Mesenchymal stem cell (in vitro differentiated cells and primary cell): ENCODE results near the gene GABRG3.

Experiments used
- DNase-seq: peaks from one replicate; pipeline ENCODE4 v3.0.0-alpha.2; 2013
- H2AFZ ChIP-seq: one replicate; pipeline ENCODE4 v1.6.1; 2013; ENCODE audit warnings: low read depth, mild to moderate bottlenecking, control low read depth, inconsistent platforms, low read length, moderate library complexity
- H2AK5ac ChIP-seq: 2 replicates; pipeline ENCODE4 v1.6.1; 2013; ENCODE audit warnings: low read length, moderate library complexity, mild to moderate bottlenecking, inconsistent platforms; ENCODE audit not compliant: severe bottlenecking
- H2BK120ac ChIP-seq: one replicate; pipeline ENCODE4 v1.6.1; 2013; ENCODE audit warnings: low read depth, mild to moderate bottlenecking, inconsistent platforms, low read length, moderate library complexity
- H2BK12ac ChIP-seq, 2 experiments: one replicate each; pipeline ENCODE4 v1.6.1; 2013; ENCODE audit warnings: inconsistent platforms in 2 of 2, low read length in 2 of 2, mild to moderate bottlenecking in 2 of 2, moderate library complexity in 2 of 2, control low read depth in 1 of 2
- H2BK15ac ChIP-seq: one replicate; pipeline ENCODE4 v1.6.1; 2013; ENCODE audit warnings: mild to moderate bottlenecking, low read depth, inconsistent platforms; ENCODE audit not compliant: poor library complexity, severe bottlenecking
- H2BK5ac ChIP-seq: 2 replicates; pipeline ENCODE4 v1.6.1; 2013; ENCODE audit warnings: low read depth, mild to moderate bottlenecking, low read length, control low read depth, inconsistent platforms; ENCODE audit not compliant: poor library complexity, severe bottlenecking
- H3K14ac ChIP-seq, 2 experiments: one replicate each; pipeline ENCODE4 v1.6.1; 2013; ENCODE audit warnings: inconsistent platforms in 2 of 2, low read length in 2 of 2, control low read depth in 1 of 2, mild to moderate bottlenecking in 1 of 2, moderate library complexity in 1 of 2
- H3K18ac ChIP-seq, 2 experiments: one replicate each; pipeline ENCODE4 v1.6.1; 2013; ENCODE audit warnings: inconsistent platforms in 2 of 2, low read length in 2 of 2, control low read depth in 1 of 2, low read depth in 1 of 2, mild to moderate bottlenecking in 1 of 2
- H3K23ac ChIP-seq, 2 experiments: one replicate each; pipeline ENCODE4 v1.6.1; 2013; ENCODE audit warnings: inconsistent platforms in 2 of 2, low read length in 2 of 2, mild to moderate bottlenecking in 2 of 2, moderate library complexity in 2 of 2, control low read depth in 1 of 2
- H3K27ac ChIP-seq: 2 replicates; pipeline ENCODE4 v1.5.1; 2013; ENCODE audit warnings: mild to moderate bottlenecking, moderate library complexity, low read length, control low read depth, inconsistent platforms; ENCODE audit not compliant: poor library complexity, severe bottlenecking
- H3K27me3 ChIP-seq, 2 experiments: 2 replicates each; pipeline versions ENCODE4 v1.6.1 to v1.7.0; 2013; ENCODE audit warnings: low read length in 2 of 2, mild to moderate bottlenecking in 2 of 2, moderate library complexity in 2 of 2, control low read depth in 1 of 2, inconsistent platforms in 1 of 2; ENCODE audit not compliant: control insufficient read depth in 1 of 2, insufficient read depth in 1 of 2
- H3K36me3 ChIP-seq, 2 experiments: 2 replicates each; pipeline versions ENCODE4 v1.6.1 to v1.7.0; 2013; ENCODE audit warnings: low read length in 2 of 2, control low read depth in 1 of 2, inconsistent platforms in 1 of 2, low read depth in 1 of 2, mild to moderate bottlenecking in 1 of 2; ENCODE audit not compliant: insufficient read depth in 2 of 2, control insufficient read depth in 1 of 2
- H3K4ac ChIP-seq, 2 experiments: one replicate each; pipeline ENCODE4 v1.6.1; 2013; ENCODE audit warnings: inconsistent platforms in 2 of 2, low read length in 2 of 2, mild to moderate bottlenecking in 2 of 2, moderate library complexity in 2 of 2, control low read depth in 1 of 2, low read depth in 1 of 2
- H3K4me1 ChIP-seq: 2 replicates; pipeline ENCODE4 v1.6.1; 2013; ENCODE audit warnings: low read depth, low read length, control low read depth; ENCODE audit not compliant: control insufficient read depth, insufficient read depth
- H3K4me2 ChIP-seq: 2 replicates; pipeline ENCODE4 v1.6.1; 2013; ENCODE audit warnings: low read length, mild to moderate bottlenecking, inconsistent platforms; ENCODE audit not compliant: poor library complexity, severe bottlenecking
- H3K4me3 ChIP-seq, 2 experiments: 2 replicates each; pipeline versions ENCODE4 v1.5.1 to v1.7.0; 2013; ENCODE audit warnings: low read length in 2 of 2, mild to moderate bottlenecking in 2 of 2, control low read depth in 1 of 2, low read depth in 1 of 2; ENCODE audit not compliant: insufficient read depth in 1 of 2
- H3K79me1 ChIP-seq: replicated peaks from 2 replicates; pipeline ENCODE4 v1.6.1; 2013; ENCODE audit warnings: mild to moderate bottlenecking, control low read depth, low read length, inconsistent platforms; ENCODE audit not compliant: poor library complexity, severe bottlenecking
- H3K9ac ChIP-seq: 2 replicates; pipeline ENCODE4 v1.7.0; 2013; ENCODE audit warnings: mild to moderate bottlenecking, low read length, moderate library complexity
- H3K9me3 ChIP-seq: 2 replicates; pipeline ENCODE4 v1.7.0; 2013; ENCODE audit warnings: mild to moderate bottlenecking, low read length; ENCODE audit not compliant: control insufficient read depth
- H4K8ac ChIP-seq: one replicate; pipeline ENCODE4 v1.6.1; 2013; ENCODE audit warnings: inconsistent platforms, mild to moderate bottlenecking, low read length, moderate library complexity
- H4K91ac ChIP-seq: one replicate; pipeline ENCODE4 v1.6.1; 2013; ENCODE audit warnings: mild to moderate bottlenecking, low read length, inconsistent platforms
- WGBS: methylation state at CpG from one replicate; pipeline ENCODE4 v1.1.7; 2013; ENCODE audit warnings: mixed read lengths; 5-methylcytosine and 5-hydroxymethylcytosine counted together

Gene GABRG3

DNA sequence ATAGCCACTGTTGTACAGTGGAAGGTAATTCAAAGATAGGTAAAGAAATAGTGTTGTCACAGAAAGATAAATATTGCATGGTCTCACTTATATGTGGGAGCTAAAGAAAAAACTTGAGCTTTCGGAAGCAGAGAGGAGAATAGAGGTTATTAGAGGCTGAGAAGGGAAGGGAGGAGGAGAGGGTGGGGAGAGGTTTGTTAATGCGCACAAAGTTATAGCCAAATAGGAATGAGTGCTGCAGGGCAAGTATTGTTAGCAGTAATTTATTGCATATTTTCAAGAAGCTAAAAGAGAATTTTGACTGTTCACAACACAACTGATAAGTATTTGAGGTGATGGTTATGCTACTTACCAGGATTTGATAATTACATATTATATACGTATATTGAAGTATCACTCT, 154.2 kb downstream of the GABRG3 start:
- H3K14ac ChIP-seq, result no peak overlapping the region
- no peak overlapping the region for H2AK5ac ChIP-seq
- no peaks in the 10 kb centered on the region for H3K79me1 ChIP-seq
- no peak overlapping the region for H2BK120ac ChIP-seq
- no peak overlapping the region for H2AFZ ChIP-seq
- H4K91ac ChIP-seq, result no peak overlapping the region
- WGBS, result 90% methylated on average over 1 of the region's 3 CpGs
- H3K23ac ChIP-seq, result no peak overlapping the region
- no peak overlapping the region for H3K27ac ChIP-seq
- H3K4me3 ChIP-seq, result no peak overlapping the region
- H4K8ac ChIP-seq, result no peak overlapping the region
- no peaks in the 10 kb centered on the region for H3K27me3 ChIP-seq
- no peak overlapping the region for H2BK12ac ChIP-seq
- H2BK15ac ChIP-seq, result no peak overlapping the region
- no peaks in the 10 kb centered on the region for H3K36me3 ChIP-seq
- H2BK5ac ChIP-seq, result no peak overlapping the region
- peaks cover 2% of the 10 kb centered on the region for H3K9me3 ChIP-seq
- no peak overlapping the region for H3K9ac ChIP-seq
- DNase-seq, result no peak
- H3K4ac ChIP-seq, result no peak overlapping the region
- no peaks in the 10 kb centered on the region for H3K4me1 ChIP-seq
- no peak overlapping the region for H3K4me2 ChIP-seq
- no peak overlapping the region for H3K18ac ChIP-seq

DNA sequence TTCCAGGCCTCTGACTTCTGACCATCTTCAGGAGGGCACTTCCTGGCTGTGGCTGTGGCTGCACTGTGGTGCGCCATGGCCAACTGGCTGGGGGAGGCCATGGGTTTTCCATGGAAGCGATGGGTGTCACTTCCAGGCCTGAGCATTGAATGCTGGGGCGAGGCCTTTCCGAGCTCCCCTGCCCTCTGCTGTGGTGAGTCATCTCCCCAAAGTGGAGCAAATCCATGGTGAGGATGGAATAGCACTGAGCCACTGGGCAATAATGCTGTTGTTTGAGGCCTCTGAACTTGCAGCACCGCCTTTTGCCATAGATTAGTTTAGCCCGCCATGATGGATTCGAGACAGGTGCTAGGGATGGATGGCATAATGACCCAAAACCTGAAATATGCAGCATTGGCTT, 155.5 kb downstream of the GABRG3 start:
- H3K4ac ChIP-seq, result no peak overlapping the region
- H3K79me1 ChIP-seq, result no peaks in the 10 kb centered on the region
- no peak overlapping the region for H3K9ac ChIP-seq
- no peak overlapping the region for H2AK5ac ChIP-seq
- no peak overlapping the region for H3K14ac ChIP-seq
- H2BK15ac ChIP-seq, result no peak overlapping the region
- H3K18ac ChIP-seq, result no peak overlapping the region
- no peak overlapping the region for H3K27ac ChIP-seq
- no peak overlapping the region for H2BK120ac ChIP-seq
- H3K4me1 ChIP-seq, result no peaks in the 10 kb centered on the region
- no peak overlapping the region for H4K91ac ChIP-seq
- WGBS, result 88% methylated on average over 7 of the region's 7 CpGs
- H3K23ac ChIP-seq, result no peak overlapping the region
- H3K27me3 ChIP-seq, result no peaks in the 10 kb centered on the region
- H3K9me3 ChIP-seq, result peaks cover 2% of the 10 kb centered on the region
- no peak overlapping the region for H2BK5ac ChIP-seq
- no peak overlapping the region for H3K4me3 ChIP-seq
- H2AFZ ChIP-seq, result no peak overlapping the region
- H3K4me2 ChIP-seq, result no peak overlapping the region
- H3K36me3 ChIP-seq, result no peaks in the 10 kb centered on the region
- no peak for DNase-seq
- H4K8ac ChIP-seq, result no peak overlapping the region
- H2BK12ac ChIP-seq, result no peak overlapping the region

DNA sequence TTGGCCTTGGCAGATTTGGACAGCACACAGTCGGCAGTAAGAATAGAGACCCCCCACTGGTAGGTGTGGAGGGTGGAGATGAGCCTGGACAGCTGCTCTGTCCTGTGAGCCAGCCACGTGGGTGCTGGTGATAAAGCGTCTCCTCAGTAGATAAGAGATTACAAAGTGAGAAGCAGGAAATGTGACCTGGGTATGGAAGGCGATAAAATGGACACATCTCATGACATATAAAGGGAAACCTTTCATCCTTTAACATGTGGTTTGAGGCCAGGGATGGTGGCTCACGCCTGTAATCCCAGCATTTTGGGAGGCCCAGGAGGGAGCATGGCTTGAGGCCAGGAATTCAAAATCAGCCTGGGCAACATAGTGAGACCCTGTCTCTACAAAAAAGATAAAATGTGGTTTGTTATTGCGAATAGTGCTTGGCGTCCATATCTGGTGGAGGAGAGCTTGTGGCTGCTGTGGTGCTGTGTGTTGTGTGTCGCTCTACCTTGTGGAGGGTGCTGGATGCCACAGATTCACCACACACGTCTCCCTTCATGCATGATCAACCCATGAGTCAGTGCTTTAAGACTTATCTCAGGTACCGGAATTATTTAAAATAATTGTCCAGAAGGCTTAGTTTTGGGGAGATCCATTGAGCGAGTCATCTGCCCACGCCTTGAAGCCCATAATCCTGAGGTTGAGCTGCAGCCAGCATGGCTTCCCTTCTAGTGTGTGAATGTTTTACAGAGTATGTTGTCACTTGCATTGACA, 157.0 kb downstream of the GABRG3 start:
- Histone ChIP-seq H3K9me3 (peaks cover 2% of the 10 kb centered on the region), H3K27me3 (no peaks in the 10 kb centered on the region), H2BK120ac (no peak overlapping the region), H3K4me1 (no peaks in the 10 kb centered on the region), H3K27ac (no peak overlapping the region), H3K4me2 (no peak overlapping the region), H3K79me1 (no peaks in the 10 kb centered on the region), H3K14ac (no peak overlapping the region), H3K4me3 (no peak overlapping the region), H3K4ac (no peak overlapping the region), H4K91ac (no peak overlapping the region), H2AK5ac (no peak overlapping the region), H2BK5ac (no peak overlapping the region), H2BK12ac (no peak overlapping the region), H3K23ac (no peak overlapping the region), H2BK15ac (no peak overlapping the region), H2AFZ (no peak overlapping the region), H3K9ac (no peak overlapping the region), H3K36me3 (no peaks in the 10 kb centered on the region), H3K18ac (no peak overlapping the region), H4K8ac (no peak overlapping the region)
- 75% methylated on average over 11 of the region's 12 CpGs for WGBS
- no peak for DNase-seq

DNA sequence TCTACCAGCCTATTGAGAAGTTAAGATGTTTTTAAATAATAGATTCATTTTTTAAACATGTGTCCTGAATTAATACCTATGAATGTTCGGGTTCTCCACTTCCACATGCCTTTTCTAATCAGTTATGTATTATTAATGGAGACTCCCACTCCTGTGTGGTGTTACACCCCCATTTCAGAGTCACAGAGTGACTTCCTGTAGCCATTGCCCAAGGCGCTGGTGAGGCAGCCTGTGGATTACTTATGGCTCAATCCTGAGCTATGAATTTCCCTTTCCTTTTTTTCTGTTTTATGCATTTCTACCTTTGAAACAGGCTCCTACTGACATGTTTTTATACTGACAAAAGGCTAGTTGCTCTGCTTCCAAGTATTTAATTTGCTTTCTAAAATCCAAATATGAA, 162.3 kb downstream of the GABRG3 start:
- H2BK15ac ChIP-seq, result no peak overlapping the region
- no peak overlapping the region for H2AK5ac ChIP-seq
- H3K4me3 ChIP-seq, result no peak overlapping the region
- no peak overlapping the region for H3K9ac ChIP-seq
- no peak overlapping the region for H3K4ac ChIP-seq
- no peak overlapping the region for H4K8ac ChIP-seq
- no peak overlapping the region for H3K18ac ChIP-seq
- no peak overlapping the region for H2AFZ ChIP-seq
- no peak for DNase-seq
- H3K4me2 ChIP-seq, result no peak overlapping the region
- no peaks in the 10 kb centered on the region for H3K79me1 ChIP-seq
- H3K9me3 ChIP-seq, result peaks cover 1% of the 10 kb centered on the region
- H2BK12ac ChIP-seq, result no peak overlapping the region
- no peak overlapping the region for H2BK120ac ChIP-seq
- WGBS, result 63% methylated on average over 2 of the region's 2 CpGs
- H3K27me3 ChIP-seq, result no peaks in the 10 kb centered on the region
- no peaks in the 10 kb centered on the region for H3K36me3 ChIP-seq
- no peak overlapping the region for H4K91ac ChIP-seq
- no peaks in the 10 kb centered on the region for H3K4me1 ChIP-seq
- no peak overlapping the region for H3K27ac ChIP-seq
- no peak overlapping the region for H3K14ac ChIP-seq
- no peak overlapping the region for H2BK5ac ChIP-seq
- H3K23ac ChIP-seq, result no peak overlapping the region
